Measurements from ENCODE around the gene ZG16.
"Not testable (repeated sequence)": the region's sequence is repeated elsewhere in the genome, so short reads cannot be mapped to it uniquely, and the experiment has no call there.

ZG16 gene

DNA sequence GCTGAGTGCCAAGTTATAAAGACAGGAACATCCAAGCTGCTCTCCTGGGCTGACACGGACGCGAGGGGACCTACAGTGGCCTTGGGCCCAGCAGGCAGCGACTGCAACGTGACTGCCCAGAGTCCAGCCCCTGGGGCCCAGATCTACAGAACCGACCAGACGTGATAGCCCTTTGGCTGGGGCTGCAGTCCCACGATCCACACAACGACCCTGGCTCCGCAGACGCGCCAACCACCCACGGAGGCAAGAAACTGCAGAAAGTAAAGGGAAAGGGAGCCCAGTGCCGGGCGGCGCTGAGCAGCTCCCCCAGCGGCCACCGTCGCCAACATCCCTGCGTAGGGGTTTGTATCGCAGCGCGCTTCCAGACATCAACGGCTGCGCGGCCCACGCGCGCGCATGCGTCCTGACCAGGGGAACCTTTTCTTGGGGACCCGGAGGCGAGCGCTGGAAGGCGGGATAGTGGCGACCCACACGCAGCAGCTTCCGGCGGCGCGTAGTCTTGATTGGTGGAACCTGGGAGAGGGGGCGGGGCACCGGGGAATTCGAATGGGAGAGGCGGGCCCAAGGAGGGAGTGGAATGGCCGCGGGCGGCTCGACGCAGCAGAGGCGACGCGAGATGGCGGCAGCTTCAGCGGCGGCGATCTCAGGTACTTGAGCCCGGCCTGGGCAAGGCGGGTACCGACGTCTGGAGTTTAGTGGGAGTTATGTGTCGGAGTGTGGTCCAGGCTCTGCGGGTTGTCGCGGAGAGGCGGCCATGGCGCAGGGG lies 12.3 kb downstream of the ZG16 start, which contains the start of gene KIF22:
Gene KIF22, plus strand, starts transcription at position 569 of the 766 bp plus-strand sequence. Its CDS starts 9 bp downstream, at position 578.
- DNase-seq: peak; percentile 100

- peak; percentile 31 for DNase-seq
These were observed 13.1 kb downstream of the ZG16 start for GRCh38 chr16:29790949-29791844.

- no peak for DNase-seq
These were observed 14.1 kb downstream of the ZG16 start for GRCh38 chr16:29791845-29792807.

GRCh38 chr16:29793153-29793552 lies 15.1 kb downstream of the ZG16 start:
- not testable (repeated sequence) for DNase-seq

GRCh38 chr16:29794231-29794710 lies 16.2 kb downstream of the ZG16 start:
- no peak for DNase-seq

GRCh38 chr16:29802416-29802935 lies 24.4 kb downstream of the ZG16 start:
- no peak for DNase-seq

DNA sequence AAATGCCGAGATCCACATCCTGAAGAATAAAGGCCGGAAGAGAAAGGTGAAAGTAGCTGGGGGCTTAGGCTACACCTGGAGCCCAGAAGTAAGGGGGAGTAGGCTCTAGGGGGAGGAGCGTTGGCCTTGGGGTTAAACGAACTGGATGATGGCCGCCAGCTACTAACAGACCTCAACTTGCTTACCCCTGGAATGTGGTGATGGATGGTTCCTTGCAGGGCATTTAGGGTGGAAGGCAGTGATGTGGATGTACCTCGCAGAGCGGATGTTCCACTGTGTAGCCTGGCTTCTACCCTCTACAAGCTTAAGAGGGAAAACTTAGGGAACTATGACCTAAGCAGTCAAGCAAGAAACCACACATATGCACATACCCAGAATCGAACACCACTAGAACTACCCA lies 26.0 kb downstream of the ZG16 start:
- DNase-seq: no peak

DNA sequence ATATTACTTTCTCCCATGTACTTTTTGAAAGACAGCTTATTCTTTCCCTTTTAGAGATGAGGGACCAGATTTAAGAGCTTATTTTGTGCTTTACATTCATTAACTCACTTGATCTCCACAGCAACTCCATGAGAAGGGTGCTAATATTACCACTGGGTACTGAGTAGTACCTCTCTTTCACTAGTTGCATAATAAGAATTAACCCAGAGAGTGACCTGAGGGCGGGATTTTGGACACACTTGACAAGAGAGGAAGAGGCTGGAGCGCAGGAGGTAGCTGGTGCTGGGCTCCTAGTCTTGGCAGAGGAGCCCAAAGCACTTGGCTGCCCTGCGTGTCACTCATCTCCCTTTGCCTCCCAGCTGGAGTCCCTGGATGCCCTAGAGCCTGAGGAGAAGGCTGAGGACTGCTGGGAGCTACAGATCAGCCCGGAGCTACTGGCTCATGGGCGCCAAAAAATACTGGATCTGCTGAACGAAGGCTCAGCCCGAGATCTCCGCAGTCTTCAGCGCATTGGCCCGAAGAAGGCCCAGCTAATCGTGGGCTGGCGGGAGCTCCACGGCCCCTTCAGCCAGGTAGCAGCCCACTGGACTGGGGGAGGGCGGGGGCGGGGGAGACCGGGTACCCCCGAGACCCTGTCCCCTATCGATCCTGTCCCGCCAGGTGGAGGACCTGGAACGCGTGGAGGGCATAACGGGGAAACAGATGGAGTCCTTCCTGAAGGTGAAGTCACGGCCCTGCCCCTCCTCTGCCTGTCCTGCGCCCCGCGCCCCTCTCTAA lies 26.6 kb downstream of the ZG16 start:
- DNase-seq: peak; percentile 19

DNA sequence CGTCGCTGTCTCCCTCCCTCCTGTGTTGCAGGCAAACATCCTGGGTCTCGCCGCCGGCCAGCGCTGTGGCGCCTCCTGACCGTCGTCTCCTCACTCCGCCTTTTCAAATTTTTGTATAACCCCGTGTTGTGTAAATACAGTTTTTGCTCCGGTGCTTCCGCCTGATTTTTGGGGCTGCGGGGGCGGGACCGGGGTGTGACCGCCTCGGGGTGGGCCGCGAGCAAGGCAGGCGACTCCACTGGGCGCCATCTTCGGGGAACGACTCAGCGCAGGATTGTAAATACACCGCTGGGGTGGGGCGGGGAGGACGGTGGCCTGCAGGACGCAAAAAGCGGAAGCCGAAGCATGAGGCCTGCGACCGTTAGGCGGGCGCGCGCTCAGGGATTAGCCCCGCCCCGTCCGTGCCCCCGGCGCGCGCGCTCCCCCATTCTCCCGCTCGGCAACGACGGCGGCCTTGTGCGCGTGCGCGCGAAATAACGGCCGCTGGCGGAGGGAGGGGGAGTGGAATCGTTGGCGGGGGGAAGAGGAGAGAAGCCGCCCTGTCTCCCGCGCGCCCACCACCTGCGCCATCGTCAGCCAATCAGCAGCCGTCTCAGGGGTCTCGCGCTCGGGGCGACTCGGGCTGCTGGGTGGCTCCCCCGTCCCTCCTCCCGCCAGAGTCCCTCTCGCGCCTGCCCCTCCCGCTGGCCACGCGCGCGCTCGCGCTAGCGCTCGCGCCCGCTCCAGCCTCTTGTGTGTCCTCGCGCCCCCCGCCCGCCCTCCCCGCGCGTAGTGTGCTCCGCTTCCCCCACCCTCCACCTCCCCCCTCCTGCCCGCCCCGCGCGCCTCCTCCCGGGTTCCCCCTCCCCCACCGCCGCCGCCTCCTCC lies 27.4 kb downstream of the ZG16 start:
- DNase-seq: peak; percentile 98

DNA sequence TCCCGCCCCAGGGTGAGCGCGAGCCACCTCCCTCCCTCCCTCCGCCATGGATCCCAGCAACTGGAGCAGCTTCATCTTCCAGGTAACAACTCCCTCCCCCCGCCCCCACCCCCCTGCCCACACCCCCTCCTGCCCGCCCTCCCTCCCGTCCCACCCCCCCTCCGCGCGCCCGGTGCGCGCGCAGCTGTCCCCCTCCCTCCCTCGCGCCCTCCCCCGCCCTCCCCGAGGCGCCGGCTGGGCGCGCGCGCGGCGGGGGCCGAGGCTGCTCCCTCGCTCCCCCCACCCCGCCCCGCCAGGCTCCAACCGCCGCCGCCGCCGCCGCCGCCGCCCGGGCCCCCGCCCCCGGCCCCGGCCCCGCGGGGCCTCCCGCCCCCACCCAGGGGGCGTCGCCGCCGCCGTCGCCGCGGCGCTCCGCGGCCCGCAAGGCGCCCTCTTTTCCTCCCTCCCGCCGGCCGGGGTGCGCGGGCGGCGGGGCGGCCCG lies 28.1 kb downstream of the ZG16 start, which contains the start of gene MAZ:
Gene MAZ, plus strand, starts transcription at position 431 of the 481 bp plus-strand sequence. CDS start 173 bp downstream, outside the sequence.
- no peak for DNase-seq

- peak; percentile 79 for DNase-seq
These were observed 28.8 kb downstream of the ZG16 start for GRCh38 chr16:29806641-29807425.

DNA sequence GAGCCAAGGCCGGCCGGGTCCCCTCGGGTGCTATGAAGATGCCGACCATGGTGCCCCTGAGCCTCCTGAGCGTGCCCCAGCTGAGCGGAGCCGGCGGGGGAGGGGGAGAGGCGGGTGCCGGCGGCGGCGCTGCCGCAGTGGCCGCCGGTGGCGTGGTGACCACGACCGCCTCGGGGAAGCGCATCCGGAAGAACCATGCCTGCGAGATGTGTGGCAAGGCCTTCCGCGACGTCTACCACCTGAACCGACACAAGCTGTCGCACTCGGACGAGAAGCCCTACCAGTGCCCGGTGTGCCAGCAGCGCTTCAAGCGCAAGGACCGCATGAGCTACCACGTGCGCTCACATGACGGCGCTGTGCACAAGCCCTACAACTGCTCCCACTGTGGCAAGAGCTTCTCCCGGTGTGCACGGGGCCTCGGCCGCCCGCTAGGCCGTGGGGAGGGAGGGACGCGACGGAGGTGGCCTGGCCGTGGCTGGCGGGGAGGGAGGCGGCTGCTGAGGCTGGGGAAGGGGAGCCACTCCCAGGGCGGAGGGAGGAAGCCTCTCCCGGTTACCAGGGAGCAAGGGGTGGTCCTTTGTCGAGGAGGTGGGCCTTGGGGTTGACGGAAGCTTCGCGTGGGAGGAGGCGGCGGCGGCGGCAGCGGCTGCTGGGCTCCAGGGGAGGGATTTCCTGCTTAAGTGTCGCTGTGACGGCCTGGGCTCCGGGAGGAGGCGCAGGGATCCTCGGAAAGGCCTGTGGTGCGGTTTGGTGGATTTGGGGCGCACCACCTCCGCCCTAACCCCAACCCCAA lies 29.6 kb downstream of the ZG16 start:
- peak; percentile 95 for DNase-seq

GRCh38 chr16:29808219-29808900 lies 30.3 kb downstream of the ZG16 start:
- DNase-seq: peak; percentile 48

DNA sequence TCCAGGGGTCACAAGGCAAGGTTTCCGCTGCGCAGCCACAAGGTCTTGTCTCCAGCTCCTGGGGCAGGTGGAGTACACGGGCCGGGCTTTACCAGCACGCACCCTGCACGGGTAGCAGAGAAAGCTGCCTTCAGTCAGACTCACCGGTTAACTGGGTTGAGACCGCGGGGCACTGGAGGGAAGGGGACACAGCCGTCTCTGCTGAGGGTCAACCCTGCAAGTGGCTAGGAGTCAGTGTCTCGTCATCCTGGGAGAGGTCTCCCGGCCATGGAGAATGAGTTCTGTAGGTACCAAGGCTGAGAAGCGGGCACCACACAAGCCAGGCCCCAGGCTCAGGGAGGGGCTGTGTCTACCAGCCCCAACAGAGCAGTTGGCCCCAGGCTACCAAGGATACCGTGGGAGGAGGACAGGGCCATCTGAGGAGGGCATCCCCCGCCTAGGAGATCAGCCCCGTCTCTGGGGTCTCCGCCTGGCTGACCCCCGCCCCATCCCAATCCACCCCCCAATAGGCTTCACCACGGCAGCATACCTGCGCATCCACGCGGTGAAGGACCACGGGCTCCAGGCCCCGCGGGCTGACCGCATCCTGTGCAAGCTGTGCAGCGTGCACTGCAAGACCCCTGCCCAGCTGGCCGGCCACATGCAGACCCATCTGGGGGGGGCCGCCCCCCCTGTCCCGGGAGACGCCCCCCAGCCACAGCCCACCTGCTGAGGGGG lies 31.1 kb downstream of the ZG16 start:
- DNase-seq: no peak

DNA sequence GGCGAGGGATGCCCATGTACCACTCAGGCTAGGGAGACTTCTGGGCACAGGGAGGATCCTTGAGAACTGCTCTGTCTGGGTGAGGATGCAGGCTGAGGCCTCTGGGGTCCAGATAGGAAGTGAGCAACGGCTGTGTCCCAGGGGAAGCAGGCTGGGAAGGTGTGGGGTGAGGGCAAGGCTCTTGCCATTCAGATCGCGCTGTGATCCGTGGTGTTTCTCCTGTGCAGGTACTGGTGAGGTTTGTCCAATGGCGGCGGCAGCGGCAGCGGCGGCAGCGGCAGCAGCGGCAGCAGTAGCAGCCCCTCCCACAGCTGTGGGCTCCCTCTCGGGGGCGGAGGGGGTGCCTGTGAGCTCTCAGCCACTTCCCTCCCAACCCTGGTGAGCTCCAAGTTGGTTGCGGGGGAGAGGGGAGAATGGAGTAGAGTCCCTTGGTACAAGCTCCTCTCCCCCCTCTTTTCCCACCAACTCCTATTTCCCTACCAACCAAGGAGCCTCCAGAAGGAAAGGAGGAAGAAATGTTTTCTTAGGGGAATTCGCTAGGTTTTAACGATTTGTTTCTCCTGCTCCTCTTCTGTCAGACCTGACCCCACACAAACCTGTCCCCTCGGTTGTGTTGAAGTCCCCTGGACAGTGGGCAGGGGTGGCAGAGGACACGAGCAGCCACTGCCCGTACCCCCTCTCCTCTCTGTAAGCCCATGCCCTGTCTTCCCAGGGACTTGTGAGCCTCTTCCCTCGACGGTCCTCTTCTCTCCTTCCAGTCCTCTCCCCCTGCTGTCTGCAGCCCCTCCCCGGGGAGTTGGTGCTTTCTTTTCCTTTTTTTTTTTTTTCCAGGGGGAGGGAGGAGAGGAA lies 32.0 kb downstream of the ZG16 start:
- DNase-seq: peak; percentile 54

GRCh38 chr16:29810699-29811169 lies 32.7 kb downstream of the ZG16 start:
- DNase-seq: no peak

Measured in activated CD4-positive, alpha-beta T cell treated with anti-CD3 and anti-CD28 coated beads, Interleukin-10, Interleukin-2, amounts not matched to agents 100 ng/mL and 50 ng/mL, durations not matched to agents 16 hours and 8 hours (primary cell).